Vagina (tissue), 2 donors: ENCODE results near the gene MRPS30. TPM values are rescaled to one million over a fixed set of nuclear protein-coding genes. Genes with fewer than 3 reads are reported as not detected.
"Not testable (repeated sequence)": the region's sequence is repeated elsewhere in the genome, so short reads cannot be mapped to it uniquely, and the experiment has no call there.

ENCODE experiments used
- DNase-seq, 2 donors: peaks; one replicate each; pipeline ENCODE4 v3.0.0-alpha.2; 2017; ENCODE audit errors: extremely low spot score in 2 of 2
- H3K27ac ChIP-seq: fragments of 200-600 bp; sonication (generic); one replicate; pipeline ENCODE4 v1.5.1; 2019
- H3K27me3 ChIP-seq: fragments of 200-600 bp; sonication (generic); one replicate; pipeline ENCODE4 v1.5.1; 2019
- H3K36me3 ChIP-seq, 2 donors: fragments of 200-600 bp; sonication (generic); one replicate each; pipeline ENCODE4 v1.5.1; 2017 to 2019
- H3K4me1 ChIP-seq: fragments of 200-600 bp; sonication (generic); one replicate; pipeline ENCODE4 v1.5.1; 2019
- H3K4me3 ChIP-seq, 2 donors: fragments of 200-600 bp; sonication (generic); 1 replicate in 1 of 2; 2 replicates in 1 of 2; pipeline ENCODE4 v1.5.1; 2016 to 2019
- H3K9me3 ChIP-seq: fragments of 200-600 bp; sonication (generic); one replicate; pipeline ENCODE4 v1.5.1; 2019
- CTCF ChIP-seq, 3 experiments: fragments of 450-650 bp in 2 of 3; fragments of 200-600 bp in 1 of 3; sonication (generic) in 1 of 3; IDR thresholded peaks; one replicate each; pipeline ENCODE4 v1.5.1; 2017 to 2019; ENCODE audit warnings: antibody characterized with exemption in 3 of 3, mild to moderate bottlenecking in 2 of 3, moderate library complexity in 2 of 3
- POLR2A ChIP-seq, 2 donors: fragments of 450-650 bp; IDR thresholded peaks; one replicate each; pipeline ENCODE4 v1.6.1; 2017; ENCODE audit warnings: antibody characterized with exemption in 2 of 2, mild to moderate bottlenecking in 2 of 2, moderate library complexity in 2 of 2
- POLR2AphosphoS5 ChIP-seq, 2 donors: sonication (generic); formaldehyde crosslinking; IDR thresholded peaks; one replicate each; pipeline ENCODE4 v1.9.0; 2017; ENCODE audit warnings: antibody characterized with exemption in 2 of 2, mild to moderate bottlenecking in 2 of 2, low read depth in 1 of 2; ENCODE audit not compliant: insufficient read depth in 1 of 2
- intact Hi-C: fragments of 100-400 bp; cut with DNase I; formaldehyde crosslinking; loops from one replicate; pipeline ENCODE4 v1.15.1; 2023
- total RNA-seq: library from RNA; depleted of rRNA; stranded (reverse); fragments of >200 nt; gene quantifications from one replicate; pipeline ENCODE4 v1.2.3, GENCODE V29; 2016

MRPS30 gene
- total RNA-seq, 1 donor from 2014 or later, result 72.2 TPM

- DNase-seq, result no peak
- no peaks in the 10 kb centered on the region for H3K36me3 ChIP-seq
- H3K27ac ChIP-seq, result no peak overlapping the region
- no peaks in the 10 kb centered on the region for H3K27me3 ChIP-seq
- H3K9me3 ChIP-seq, result no peaks in the 10 kb centered on the region
- peaks cover 36% of the 10 kb centered on the region for H3K4me1 ChIP-seq
- intact Hi-C loops, result no loop called here
- TF ChIP-seq CTCF (IDR thresholded peaks at IDR 0.05), result no peak
- TF ChIP-seq POLR2AphosphoS5 (IDR thresholded peaks at IDR 0.05; ENCODE audit: insufficient read depth in 1 of 2, low read depth in 1 of 2), result peak in 1 of 2 donors; percentile 43
- TF ChIP-seq POLR2A (IDR thresholded peaks at IDR 0.05), result no peak
- no peak overlapping the region for H3K4me3 ChIP-seq
These were observed 1.5 kb upstream of the MRPS30 start for GRCh38 chr5:44807269-44807668.

- peak overlapping the region; percentile 83 for H3K27ac ChIP-seq
- peak in 1 of 2 donors; percentile 88 for DNase-seq
- H3K36me3 ChIP-seq, result peaks cover 0 to 18% of the 10 kb centered on the region in 2 donors
- no peak for TF ChIP-seq CTCF (IDR thresholded peaks at IDR 0.05)
- no peak for TF ChIP-seq POLR2A (IDR thresholded peaks at IDR 0.05)
- peak in 1 of 2 donors; percentile 59 for TF ChIP-seq POLR2AphosphoS5 (IDR thresholded peaks at IDR 0.05; ENCODE audit: insufficient read depth in 1 of 2, low read depth in 1 of 2)
- peaks cover 36% of the 10 kb centered on the region for H3K4me1 ChIP-seq
- H3K4me3 ChIP-seq, result peak overlapping the region; percentile 82 to 99
- intact Hi-C loops, result no loop called here
- H3K27me3 ChIP-seq, result no peaks in the 10 kb centered on the region
- no peaks in the 10 kb centered on the region for H3K9me3 ChIP-seq
These were observed 638 bp downstream of the MRPS30 start for GRCh38 chr5:44809215-44809955.

GRCh38 chr5:44809956-44810420 is 1.2 kb downstream of the MRPS30 start:
- intact Hi-C loops, result no loop called here
- peaks cover 0 to 24% of the 10 kb centered on the region in 2 donors for H3K36me3 ChIP-seq
- peak overlapping the region; percentile 83 for H3K27ac ChIP-seq
- DNase-seq, result no peak
- peaks cover 36% of the 10 kb centered on the region for H3K4me1 ChIP-seq
- TF ChIP-seq CTCF (IDR thresholded peaks at IDR 0.05) (no peak), POLR2AphosphoS5 (IDR thresholded peaks at IDR 0.05; ENCODE audit: insufficient read depth in 1 of 2, low read depth in 1 of 2) (no peak), POLR2A (IDR thresholded peaks at IDR 0.05) (no peak)
- no peaks in the 10 kb centered on the region for H3K9me3 ChIP-seq
- H3K27me3 ChIP-seq, result no peaks in the 10 kb centered on the region
- H3K4me3 ChIP-seq, result peak overlapping the region; percentile 82 to 99

GRCh38 chr5:44814761-44815160 is 6.0 kb downstream of the MRPS30 start:
- Histone ChIP-seq H3K9me3 (no peaks in the 10 kb centered on the region), H3K4me1 (peaks cover 17% of the 10 kb centered on the region), H3K4me3 (no peak overlapping the region), H3K27me3 (no peaks in the 10 kb centered on the region), H3K27ac (no peak overlapping the region), H3K36me3 (peaks cover 0 to 53% of the 10 kb centered on the region in 2 donors)
- intact Hi-C loops, result no loop called here
- no peak for DNase-seq
- TF ChIP-seq POLR2A (IDR thresholded peaks at IDR 0.05) (no peak), CTCF (IDR thresholded peaks at IDR 0.05) (no peak)

GRCh38 chr5:44821164-44821563 is 12.4 kb downstream of the MRPS30 start:
- intact Hi-C loops, result no loop called here
- no peak for DNase-seq
- H3K4me1 ChIP-seq, result no peaks in the 10 kb centered on the region
- H3K9me3 ChIP-seq, result no peaks in the 10 kb centered on the region
- H3K27me3 ChIP-seq, result no peaks in the 10 kb centered on the region
- H3K27ac ChIP-seq, result no peak overlapping the region
- no peak for TF ChIP-seq POLR2AphosphoS5 (IDR thresholded peaks at IDR 0.05; ENCODE audit: insufficient read depth in 1 of 2, low read depth in 1 of 2)
- TF ChIP-seq POLR2A (IDR thresholded peaks at IDR 0.05), result no peak
- no peak for TF ChIP-seq CTCF (IDR thresholded peaks at IDR 0.05)
- no peak overlapping the region for H3K4me3 ChIP-seq
- H3K36me3 ChIP-seq, result peaks cover 0 to 19% of the 10 kb centered on the region in 2 donors

GRCh38 chr5:44824662-44825061 is 15.9 kb downstream of the MRPS30 start:
- H3K9me3 ChIP-seq, H3K4me3 ChIP-seq, DNase-seq, H3K4me1 ChIP-seq, intact Hi-C loops, H3K36me3 ChIP-seq, H3K27ac ChIP-seq, H3K27me3 ChIP-seq: not testable (repeated sequence)
